Common myeloid progenitor, CD34-positive (primary cell): ENCODE results near the gene MED25.

Experiments
- CTCF ChIA-PET: fragments of 350-600 bp; sonication (Branson Sonifier 250); formaldehyde crosslinking; loops from one replicate; lab custom pipeline; 2021; ENCODE audit warnings: antibody characterized with exemption; lab: Charles Lee
- POLR2A ChIA-PET: fragments of 350-600 bp; sonication (Branson Sonifier 250); formaldehyde crosslinking; loops from one replicate; lab custom pipeline; 2021; ENCODE audit warnings: antibody characterized with exemption; lab: Charles Lee
- DNase-seq, 3 donors: peaks; one replicate each; pipeline versions ENCODE4 v3.0.0 to v3.0.0-alpha.2; 2013
- H3K27ac ChIP-seq, 2 experiments: 1 replicate in 1 of 2; 2 replicates in 1 of 2; pipeline ENCODE4 v1.7.0; 2013; ENCODE audit warnings: inconsistent platforms in 2 of 2, low read length in 2 of 2, mild to moderate bottlenecking in 2 of 2, low read depth in 1 of 2, moderate library complexity in 1 of 2; ENCODE audit not compliant: severe bottlenecking in 2 of 2, insufficient read depth in 1 of 2, poor library complexity in 1 of 2
- H3K27me3 ChIP-seq, 5 experiments: replicated peaks in 2 of 5; 1 replicate in 3 of 5; 2 replicates in 2 of 5; pipeline versions ENCODE4 v1.6.1 to v1.7.0; 2013; ENCODE audit warnings: low read length in 4 of 5, mild to moderate bottlenecking in 2 of 5, moderate library complexity in 2 of 5, inconsistent platforms in 1 of 5; ENCODE audit not compliant: insufficient read depth in 5 of 5, control insufficient read depth in 4 of 5
- H3K36me3 ChIP-seq, 4 experiments: 1 replicate in 2 of 4; 2 replicates in 2 of 4; pipeline versions ENCODE4 v1.6.1 to v1.7.0; 2013; ENCODE audit warnings: low read length in 3 of 4, control low read depth in 1 of 4, mild to moderate bottlenecking in 1 of 4; ENCODE audit not compliant: control insufficient read depth in 4 of 4, insufficient read depth in 4 of 4
- H3K4me1 ChIP-seq, 4 experiments: 1 replicate in 3 of 4; 2 replicates in 1 of 4; pipeline versions ENCODE4 v1.6.1 to v1.7.1; 2013; ENCODE audit warnings: low read length in 3 of 4, mild to moderate bottlenecking in 3 of 4, control low read depth in 1 of 4, inconsistent platforms in 1 of 4, moderate library complexity in 1 of 4; ENCODE audit not compliant: control insufficient read depth in 4 of 4, insufficient read depth in 4 of 4; ENCODE audit errors: control extremely low read depth in 1 of 4
- H3K4me3 ChIP-seq, 7 experiments: 1 replicate in 4 of 7; 2 replicates in 3 of 7; pipeline versions ENCODE4 v1.5.1 to v1.7.0; 2013; ENCODE audit warnings: mild to moderate bottlenecking in 7 of 7, low read length in 6 of 7, moderate library complexity in 6 of 7, inconsistent platforms in 2 of 7, low read depth in 2 of 7, control low read depth in 1 of 7; ENCODE audit not compliant: insufficient read depth in 4 of 7, control insufficient read depth in 1 of 7; ENCODE audit errors: extremely low read depth in 1 of 7
- H3K9me3 ChIP-seq, 5 experiments: 1 replicate in 4 of 5; 2 replicates in 1 of 5; pipeline versions ENCODE4 v1.6.1 to v1.7.1; 2013; ENCODE audit warnings: low read length in 4 of 5, mild to moderate bottlenecking in 2 of 5, inconsistent platforms in 1 of 5, low read depth in 1 of 5, moderate library complexity in 1 of 5; ENCODE audit not compliant: control insufficient read depth in 4 of 5, insufficient read depth in 2 of 5; ENCODE audit errors: control extremely low read depth in 1 of 5
- WGBS: methylation state at CpG from one replicate; pipeline ENCODE4 v1.1.5; 2013; ENCODE audit not compliant: insufficient coverage; 5-methylcytosine and 5-hydroxymethylcytosine counted together

MED25 gene

GRCh38 chr19:49833599-49833998 is 15.5 kb downstream of the MED25 start:
- Histone ChIP-seq H3K4me1 (peaks cover 4 to 31% (median 16%) of the 10 kb centered on the region in 4 experiments), H3K27ac (no peak overlapping the region), H3K36me3 (peaks cover 21 to 97% (median 66%) of the 10 kb centered on the region in 4 experiments), H3K4me3 (no peak overlapping the region), H3K9me3 (no peaks in the 10 kb centered on the region), H3K27me3 (no peaks in the 10 kb centered on the region)
- CTCF ChIA-PET, result interaction anchor here (2.0 kb wide), 1 partner anchor 14 kb away, joined by 5 read pairs; no protein-coding TSS in a partner anchor
- no peak for DNase-seq
- 95% methylated on average over 7 of the region's 7 CpGs for WGBS
- POLR2A ChIA-PET, result no interaction called here

GRCh38 chr19:49835562-49835961 is 17.5 kb downstream of the MED25 start:
- Histone ChIP-seq H3K27ac (no peak overlapping the region), H3K36me3 (peaks cover 27 to 93% (median 70%) of the 10 kb centered on the region in 4 experiments), H3K4me1 (peaks cover 4 to 26% (median 16%) of the 10 kb centered on the region in 4 experiments), H3K9me3 (no peaks in the 10 kb centered on the region), H3K27me3 (no peaks in the 10 kb centered on the region), H3K4me3 (no peak overlapping the region)
- ChIA-PET POLR2A (no interaction called here), CTCF (no interaction called here)
- DNase-seq, result no peak
- 100% methylated on average over 7 of the region's 12 CpGs for WGBS

GRCh38 chr19:49836176-49837008 is 18.3 kb downstream of the MED25 start:
- no peak overlapping the region for H3K27ac ChIP-seq
- H3K4me1 ChIP-seq, result peaks cover 4 to 17% (median 13%) of the 10 kb centered on the region in 4 experiments
- 96% methylated on average over 13 of the region's 20 CpGs for WGBS
- ChIA-PET CTCF (interaction anchor here (0.6 kb wide), 1 partner anchor 12 kb away, joined by 3 read pairs; no protein-coding TSS in a partner anchor), POLR2A (no interaction called here)
- no peaks in the 10 kb centered on the region for H3K27me3 ChIP-seq
- H3K36me3 ChIP-seq, result peaks cover 27 to 91% (median 72%) of the 10 kb centered on the region in 4 experiments
- no peaks in the 10 kb centered on the region for H3K9me3 ChIP-seq
- H3K4me3 ChIP-seq, result no peak overlapping the region
- no peak for DNase-seq

- no peak overlapping the region for H3K4me3 ChIP-seq
- peaks cover 27 to 85% (median 68%) of the 10 kb centered on the region in 4 experiments for H3K36me3 ChIP-seq
- no peak for DNase-seq
- H3K27ac ChIP-seq, result no peak overlapping the region
- H3K9me3 ChIP-seq, result no peaks in the 10 kb centered on the region
- ChIA-PET POLR2A (no interaction called here), CTCF (interaction anchor here (0.9 kb wide), 1 partner anchor 29 kb away, joined by 3 read pairs; no protein-coding TSS in a partner anchor)
- peaks cover 4 to 12% (median 9%) of the 10 kb centered on the region in 4 experiments for H3K4me1 ChIP-seq
- no peaks in the 10 kb centered on the region for H3K27me3 ChIP-seq
- WGBS, result 97% methylated on average over 5 of the region's 5 CpGs
Observed at GRCh38 chr19:49837009-49837310, 18.9 kb downstream of the MED25 start.

GRCh38 chr19:49837425-49837824 is 19.3 kb downstream of the MED25 start:
- WGBS, result 100% methylated on average over 6 of the region's 9 CpGs
- H3K4me1 ChIP-seq, result peaks cover 4 to 8% (median 5%) of the 10 kb centered on the region in 4 experiments

GRCh38 chr19:49838885-49839588 is 20.9 kb downstream of the MED25 start:
- CTCF ChIA-PET, result interaction anchor here (0.6 kb wide), 1 partner anchor 89 kb away, joined by 3 read pairs; no protein-coding TSS in a partner anchor
- Histone ChIP-seq H3K36me3 (peaks cover 21 to 66% (median 55%) of the 10 kb centered on the region in 4 experiments), H3K27me3 (no peaks in the 10 kb centered on the region), H3K9me3 (no peaks in the 10 kb centered on the region), H3K4me1 (no peaks in the 10 kb centered on the region), H3K4me3 (no peak overlapping the region), H3K27ac (no peak overlapping the region)
- 95% methylated on average over 17 of the region's 18 CpGs for WGBS
- no peak for DNase-seq
- POLR2A ChIA-PET, result no interaction called here

More at GRCh38 chr19:49837425-49837824, 19.3 kb downstream of the MED25 start:
- CTCF ChIA-PET, result interaction anchor here (0.9 kb wide), 1 partner anchor 30 kb away, joined by 3 read pairs; no protein-coding TSS in a partner anchor
- DNase-seq, result no peak
- POLR2A ChIA-PET, result no interaction called here
- no peaks in the 10 kb centered on the region for H3K27me3 ChIP-seq
- no peaks in the 10 kb centered on the region for H3K9me3 ChIP-seq
- H3K27ac ChIP-seq, result no peak overlapping the region
- H3K36me3 ChIP-seq, result peaks cover 27 to 80% (median 65%) of the 10 kb centered on the region in 4 experiments
- H3K4me3 ChIP-seq, result no peak overlapping the region
